NCI-H82 treated with DMSO at 0.1 percent for 48 hours (cell line): ENCODE data around the gene RXRA.
"Not testable (repeated sequence)": the region's sequence is repeated elsewhere in the genome, so short reads cannot be mapped to it uniquely, and the experiment has no call there.

Experiments used
- DNase-seq: peaks from one replicate; lab custom pipeline; 2025; ENCODE audit not compliant: unreplicated experiment; lab: John Stamatoyannopoulos, UW

The RXRA gene

GRCh38 chr9:134307674-134308638 lies 18.3 kb upstream of the RXRA start:
- no peak for DNase-seq

- not testable (repeated sequence) for DNase-seq
These were observed 17.5 kb upstream of the RXRA start for GRCh38 chr9:134308639-134309220.

DNA sequence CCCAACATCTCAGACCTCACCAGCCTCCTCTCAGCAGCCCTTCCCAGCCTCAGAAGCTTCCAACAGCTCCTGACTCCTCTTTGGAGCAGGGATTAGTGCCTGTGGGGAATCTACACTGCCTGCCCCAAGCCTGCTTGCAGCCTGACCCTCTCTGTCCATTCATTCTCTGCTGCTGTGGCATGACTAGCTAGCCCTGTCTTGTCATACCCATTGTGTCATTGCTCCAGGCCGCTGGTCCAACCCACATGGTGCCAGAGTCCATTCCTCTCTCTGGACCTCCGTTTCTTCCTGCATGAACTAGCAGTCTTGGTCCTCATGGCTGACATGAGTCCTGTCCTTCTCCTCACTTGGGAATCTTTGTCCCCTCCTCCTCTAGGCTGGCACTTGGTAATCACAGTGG lies 12.8 kb upstream of the RXRA start:
- DNase-seq: no peak

GRCh38 chr9:134314039-134314949 lies 12.0 kb upstream of the RXRA start:
- no peak for DNase-seq

DNA sequence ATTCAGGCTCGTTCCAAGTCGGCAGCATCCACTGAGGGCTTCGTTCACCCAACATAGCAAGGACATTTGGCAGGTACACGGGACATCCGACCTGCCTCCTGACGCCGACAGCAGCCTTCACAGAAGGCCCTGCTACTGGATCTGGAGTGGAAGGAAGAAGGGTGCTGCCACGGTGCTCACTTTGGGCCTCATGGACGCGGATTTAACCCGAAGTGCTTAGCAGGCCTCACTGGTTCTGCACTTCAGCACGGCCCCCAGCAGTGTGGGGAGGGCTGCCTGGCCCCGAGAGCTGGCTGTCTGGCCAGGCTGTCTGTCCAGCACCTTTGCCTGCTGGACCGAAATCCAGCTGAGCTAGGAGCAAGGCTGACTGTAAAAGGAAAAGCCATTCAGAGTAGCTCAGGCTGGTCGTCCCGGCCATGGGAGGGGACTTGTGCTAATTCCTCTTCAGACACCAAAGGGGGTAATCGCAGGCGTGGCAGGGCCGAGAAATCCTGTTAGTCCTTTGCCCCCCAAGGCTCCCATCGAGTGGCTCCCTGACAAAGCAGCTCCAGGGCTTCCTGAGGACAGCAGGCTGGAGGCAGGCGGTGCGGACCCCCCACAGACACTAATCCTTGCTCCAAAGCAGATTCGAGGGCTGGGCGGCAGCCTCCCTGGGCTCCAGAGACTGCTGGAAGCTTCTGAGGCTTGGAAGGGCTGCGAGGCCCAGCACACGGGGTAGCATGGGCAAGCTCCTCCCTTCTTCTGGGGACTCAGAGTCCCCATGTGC lies 11.1 kb upstream of the RXRA start:
- DNase-seq: no peak

DNA sequence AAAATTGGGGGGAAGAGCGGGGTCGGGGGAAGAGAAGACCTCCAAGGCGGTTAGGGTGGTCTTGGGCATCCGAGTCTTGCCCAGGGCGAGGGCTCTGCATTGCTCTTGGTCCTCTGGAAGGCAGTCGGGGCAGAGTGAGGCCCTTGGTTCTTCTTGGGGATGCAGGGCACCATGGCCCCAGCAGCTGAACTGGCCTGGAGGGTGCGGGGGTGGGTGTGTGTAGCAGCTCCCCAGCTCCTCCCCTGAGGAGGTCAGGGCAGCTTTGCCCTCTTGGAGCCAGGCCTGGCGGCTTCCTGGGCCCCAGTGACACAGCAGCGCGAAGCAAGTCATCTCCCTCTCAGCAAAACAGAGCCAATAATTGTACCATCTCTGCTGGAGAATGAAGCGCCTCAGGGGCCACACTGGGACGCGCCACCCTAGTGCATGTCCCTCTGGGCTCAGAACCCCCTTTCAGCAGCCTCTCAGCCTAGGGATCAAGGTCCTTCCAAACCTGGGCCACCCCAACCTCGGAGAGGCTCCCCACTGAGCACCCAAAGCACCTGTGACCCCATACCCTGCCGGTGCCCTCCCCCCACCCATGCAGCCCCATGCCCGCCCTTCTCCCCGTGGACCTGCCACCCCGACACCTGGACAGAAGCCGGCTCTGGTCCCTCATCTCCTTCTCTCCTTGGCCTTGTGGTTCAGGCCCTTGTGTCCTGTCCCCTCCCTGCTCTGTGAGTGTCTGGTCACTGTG lies 10.4 kb upstream of the RXRA start:
- DNase-seq: no peak

GRCh38 chr9:134316449-134317160 lies 9.7 kb upstream of the RXRA start:
- no peak for DNase-seq

GRCh38 chr9:134317400-134317789 lies 8.9 kb upstream of the RXRA start:
- no peak for DNase-seq

GRCh38 chr9:134317790-134318414 lies 8.4 kb upstream of the RXRA start:
- no peak for DNase-seq

- no peak for DNase-seq
These were observed 7.8 kb upstream of the RXRA start for GRCh38 chr9:134318481-134318891.

DNA sequence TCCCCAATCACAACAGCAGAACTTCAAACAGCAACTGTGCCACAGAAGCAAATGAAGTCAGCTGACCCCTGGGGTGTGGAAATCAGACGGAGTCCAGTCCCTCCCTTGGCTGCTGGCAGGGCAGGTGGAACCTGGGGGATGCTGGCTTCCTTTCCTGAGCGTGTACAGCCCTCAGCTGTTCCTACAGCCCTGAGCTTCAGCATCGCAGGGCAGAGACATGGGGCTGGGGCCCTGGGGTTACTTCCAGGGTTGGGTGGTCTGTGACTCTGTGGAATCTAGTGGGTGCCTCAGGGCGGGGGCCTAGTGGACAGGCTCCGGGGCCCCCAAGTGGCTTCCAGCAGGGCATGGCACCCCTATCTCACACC lies 7.3 kb upstream of the RXRA start:
- DNase-seq: no peak

DNA sequence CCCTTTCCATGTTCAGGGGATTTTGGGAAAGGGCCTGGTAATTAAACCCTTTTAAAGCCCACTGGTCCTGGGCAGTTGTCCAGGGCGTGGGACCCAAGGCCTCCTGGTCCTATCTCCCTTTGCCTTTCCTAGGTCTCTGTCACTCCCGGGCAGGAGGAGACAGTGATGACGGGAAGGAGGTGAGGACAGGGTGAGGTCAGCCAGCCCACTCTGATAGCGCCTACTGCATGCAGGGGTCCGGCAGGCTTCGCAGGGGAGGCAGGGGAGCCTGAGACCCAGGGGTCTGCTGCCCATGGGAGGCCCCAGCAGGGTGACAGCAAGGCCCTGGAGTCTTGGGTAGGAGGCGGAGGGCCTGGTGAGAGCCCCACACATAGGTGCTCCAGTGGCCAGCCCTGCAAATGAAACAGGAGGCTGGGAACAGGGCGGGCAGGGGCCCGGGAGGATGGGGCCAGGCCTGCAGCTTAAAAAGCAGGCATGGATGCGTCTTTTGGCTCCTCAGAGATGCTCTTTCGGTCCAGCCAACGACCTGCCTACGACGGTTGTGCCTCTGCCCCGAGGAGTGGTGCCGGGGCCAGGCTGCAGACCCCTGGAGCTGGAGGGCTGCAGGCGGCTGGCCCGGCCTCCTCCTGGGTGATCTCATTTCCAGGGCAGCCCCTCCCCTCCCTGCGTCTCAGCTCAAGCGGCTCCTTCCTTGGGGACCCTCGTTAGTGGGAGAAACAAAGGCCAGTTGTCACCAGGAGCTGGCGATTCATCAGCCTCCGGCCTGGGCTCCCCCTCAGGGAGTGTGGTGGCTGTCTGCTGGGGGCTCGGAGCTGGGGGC lies 6.7 kb upstream of the RXRA start:
- no peak for DNase-seq

DNA sequence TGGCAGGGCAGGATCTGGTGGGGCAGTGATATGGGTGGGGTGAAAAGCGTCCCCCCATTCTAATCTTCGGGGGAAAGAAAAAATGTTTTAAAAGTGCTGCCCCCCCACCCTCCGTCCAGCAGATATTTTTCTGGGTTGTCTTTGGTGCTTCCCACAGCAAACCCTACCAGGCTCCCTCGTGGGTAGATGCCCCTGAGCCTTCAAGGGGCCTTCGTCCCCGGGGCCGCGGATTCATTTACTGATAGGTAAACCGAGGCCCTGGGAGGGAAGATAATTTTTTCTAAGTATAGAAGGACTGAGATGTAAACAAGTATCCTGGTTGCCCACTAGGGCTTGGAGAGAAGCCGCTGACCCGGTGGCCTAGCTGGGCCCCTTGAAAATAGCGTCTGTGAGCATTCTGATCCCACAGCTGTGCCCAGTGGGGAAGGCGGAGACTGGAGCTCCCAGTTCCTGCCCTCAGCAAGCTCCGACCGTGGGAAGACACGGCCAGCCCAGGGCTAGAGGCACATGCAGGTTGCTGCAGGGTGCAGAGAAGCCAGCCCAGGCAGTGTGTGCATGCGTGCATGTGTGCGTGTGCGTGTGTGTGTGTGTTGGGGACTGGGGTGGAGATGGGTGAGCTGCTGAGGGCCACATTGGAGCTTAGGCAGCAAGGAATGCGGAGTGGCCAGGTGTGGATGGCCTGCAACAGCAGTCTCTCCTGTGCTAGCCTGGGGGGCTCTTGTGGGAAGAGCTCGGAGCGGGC lies 6.0 kb upstream of the RXRA start:
- DNase-seq: no peak

DNA sequence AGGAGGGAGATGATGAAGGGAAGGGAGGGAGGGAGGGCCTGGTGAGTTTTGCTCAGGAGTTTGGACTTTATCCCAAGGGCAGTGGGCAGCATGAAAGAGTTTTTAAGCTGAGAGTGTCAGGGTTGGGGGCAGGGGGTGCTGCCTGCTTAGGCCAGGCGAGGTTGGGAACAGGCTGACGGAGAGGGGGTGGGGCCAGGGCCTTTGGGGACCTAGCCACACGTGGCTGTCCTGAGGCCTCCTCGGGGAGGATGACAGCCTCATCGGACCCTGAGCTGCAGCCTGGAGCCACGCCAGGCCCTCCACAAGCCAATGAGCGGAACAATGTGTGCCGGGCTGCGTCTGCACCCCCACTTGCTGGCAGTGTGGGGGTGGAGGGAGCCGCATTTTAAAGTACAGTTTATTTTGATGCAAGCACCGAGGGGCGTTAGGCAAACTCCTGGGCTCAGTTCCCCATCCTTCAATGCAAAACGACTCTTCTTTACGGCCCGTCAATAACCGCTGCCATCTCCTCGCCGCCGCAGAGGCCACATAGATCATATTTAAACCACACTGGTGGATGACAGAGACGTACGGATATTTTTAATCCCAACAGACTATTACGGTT lies 5.3 kb upstream of the RXRA start:
- no peak for DNase-seq

DNA sequence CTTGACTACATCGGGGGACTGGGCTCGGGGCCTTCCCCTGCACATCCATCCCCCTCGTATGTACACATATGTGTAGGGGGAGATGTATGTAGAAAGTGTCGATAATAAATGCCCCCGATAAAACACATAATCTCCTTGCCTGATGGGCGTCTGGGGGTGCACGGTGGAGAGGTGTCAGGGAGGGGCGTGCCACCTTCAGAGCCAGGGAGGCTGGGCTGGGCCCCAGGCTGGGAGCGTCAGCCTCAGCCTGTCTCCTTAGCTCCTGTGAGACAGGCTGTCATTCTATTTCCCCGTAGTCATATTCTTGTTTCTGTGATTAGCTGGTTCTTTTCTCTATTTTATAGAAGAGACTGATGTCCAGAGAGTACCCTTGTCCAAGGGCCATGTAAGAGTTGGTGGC lies 4.7 kb upstream of the RXRA start:
- no peak for DNase-seq

DNA sequence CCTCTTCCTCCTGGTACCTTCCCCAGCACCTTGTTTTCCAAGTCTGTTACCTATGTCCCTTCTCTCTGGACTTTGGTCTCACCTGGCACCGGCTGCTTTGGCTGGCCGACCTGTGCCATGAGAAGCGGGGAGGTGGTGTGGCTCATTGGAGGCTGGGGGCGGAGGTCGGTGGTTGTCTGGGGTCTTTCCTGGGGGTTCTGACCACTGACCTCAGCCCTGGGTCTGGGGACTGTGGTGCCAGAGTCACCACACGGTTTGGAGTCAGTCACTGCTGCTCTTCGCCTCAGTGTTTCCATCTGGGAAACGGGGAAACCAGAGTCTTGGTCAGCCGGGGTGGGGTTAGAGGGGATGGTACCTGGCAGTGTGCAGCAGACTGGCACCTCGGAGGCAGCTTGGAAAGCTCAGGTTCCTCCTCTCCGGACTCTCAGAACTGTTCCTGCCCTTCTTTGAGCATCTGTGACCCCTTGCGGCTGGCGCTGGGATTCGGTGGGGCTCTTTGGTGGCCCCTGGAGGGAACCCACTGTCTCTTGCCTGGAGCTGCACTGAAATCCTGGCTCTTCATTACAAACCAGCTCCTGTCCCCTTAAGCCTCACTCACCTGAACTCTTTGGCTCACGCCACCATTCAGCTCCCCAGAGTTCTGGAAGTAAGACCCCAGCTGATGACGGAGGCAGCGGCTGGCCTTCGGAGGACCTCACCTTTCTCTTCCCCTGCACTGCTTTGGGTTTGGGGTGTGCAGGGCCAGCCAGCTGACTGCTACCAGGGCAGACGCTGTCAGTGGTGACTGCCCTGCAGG lies 4.1 kb upstream of the RXRA start:
- DNase-seq: no peak
